H9 (cell line): ENCODE measurements around the gene TATDN2. TPM values are rescaled to one million over a fixed set of nuclear protein-coding genes. Genes with fewer than 3 reads are reported as not detected.

Experiments
- DNase-seq: peaks from one replicate; pipeline ENCODE4 v3.0.0-alpha.2; 2017
- H2AFZ ChIP-seq: one replicate; pipeline ENCODE4 v1.6.1; 2013; ENCODE audit warnings: mild to moderate bottlenecking, low read length, control low read depth, moderate library complexity
- H2AK5ac ChIP-seq: 2 replicates; pipeline ENCODE4 v1.6.1; 2013; ENCODE audit warnings: low read length, control low read depth, mixed read lengths; ENCODE audit not compliant: insufficient read length
- H2BK120ac ChIP-seq: one replicate; pipeline ENCODE4 v1.6.1; 2013; ENCODE audit warnings: low read depth, mild to moderate bottlenecking, low read length, control low read depth, inconsistent platforms; ENCODE audit not compliant: poor library complexity, severe bottlenecking
- H2BK12ac ChIP-seq: 2 replicates; pipeline ENCODE4 v1.6.1; 2013; ENCODE audit warnings: low read length, control low read depth, mixed read lengths, low read depth; ENCODE audit not compliant: insufficient read length
- H2BK15ac ChIP-seq: 2 replicates; pipeline ENCODE4 v1.6.1; 2013; ENCODE audit warnings: low read depth, low read length, control low read depth
- H2BK20ac ChIP-seq: one replicate; pipeline ENCODE4 v1.6.1; 2013; ENCODE audit warnings: low read depth, mild to moderate bottlenecking, low read length, control low read depth, inconsistent platforms; ENCODE audit not compliant: poor library complexity, severe bottlenecking
- H2BK5ac ChIP-seq: 2 replicates; pipeline ENCODE4 v1.6.1; 2013; ENCODE audit warnings: low read length, control low read depth, mixed read lengths; ENCODE audit not compliant: insufficient read length
- H3K14ac ChIP-seq: 2 replicates; pipeline ENCODE4 v1.6.1; 2013; ENCODE audit warnings: low read length, control low read depth; ENCODE audit not compliant: insufficient read depth
- H3K18ac ChIP-seq: 2 replicates; pipeline ENCODE4 v1.6.1; 2013; ENCODE audit warnings: low read depth, mild to moderate bottlenecking, mixed read lengths, low read length, control low read depth; ENCODE audit not compliant: insufficient read length
- H3K23ac ChIP-seq: 2 replicates; pipeline ENCODE4 v1.6.1; 2013; ENCODE audit warnings: low read length, control low read depth, mixed read lengths, low read depth; ENCODE audit not compliant: insufficient read length
- H3K23me2 ChIP-seq: 2 replicates; pipeline ENCODE4 v1.6.1; 2013; ENCODE audit warnings: low read depth, mild to moderate bottlenecking, mixed read lengths, low read length, control low read depth; ENCODE audit not compliant: insufficient read length, poor library complexity, severe bottlenecking
- H3K27ac ChIP-seq: 2 replicates; pipeline ENCODE4 v1.5.1; 2013; ENCODE audit warnings: low read length, control low read depth, mixed read lengths, low read depth; ENCODE audit not compliant: insufficient read length
- H3K27me3 ChIP-seq: 2 replicates; pipeline ENCODE4 v1.6.1; 2013; ENCODE audit warnings: low read length, control low read depth, inconsistent platforms; ENCODE audit not compliant: insufficient read depth
- H3K4ac ChIP-seq: 2 replicates; pipeline ENCODE4 v1.6.1; 2013; ENCODE audit warnings: low read depth, mild to moderate bottlenecking, control low read depth, inconsistent platforms, low read length, moderate library complexity
- H3K4me1 ChIP-seq: 2 replicates; pipeline ENCODE4 v1.6.1; 2013; ENCODE audit warnings: low read length, control low read depth, inconsistent platforms; ENCODE audit not compliant: insufficient read depth
- H3K4me2 ChIP-seq: 2 replicates; pipeline ENCODE4 v1.6.1; 2013; ENCODE audit warnings: low read length, control low read depth, mixed read lengths; ENCODE audit not compliant: insufficient read length, insufficient read depth
- H3K56ac ChIP-seq: 2 replicates; pipeline ENCODE4 v1.6.1; 2013; ENCODE audit warnings: low read depth, mild to moderate bottlenecking, mixed read lengths, low read length, control low read depth; ENCODE audit not compliant: insufficient read length
- H3K79me1 ChIP-seq: 2 replicates; pipeline ENCODE4 v1.6.1; 2013; ENCODE audit warnings: low read depth, mild to moderate bottlenecking, moderate library complexity, low read length, control low read depth, inconsistent platforms; ENCODE audit not compliant: insufficient read depth, poor library complexity, severe bottlenecking
- H3K79me2 ChIP-seq: 2 replicates; pipeline ENCODE4 v1.6.1; 2013; ENCODE audit warnings: low read length, control low read depth, inconsistent platforms; ENCODE audit not compliant: insufficient read depth
- H3K9ac ChIP-seq: 2 replicates; pipeline ENCODE4 v1.6.1; 2013; ENCODE audit warnings: low read length, control low read depth, mixed read lengths; ENCODE audit not compliant: insufficient read length; ENCODE audit errors: extremely low read depth
- H3K9me3 ChIP-seq: one replicate; pipeline ENCODE4 v1.6.1; 2013; ENCODE audit warnings: low read depth, low read length, inconsistent platforms; ENCODE audit not compliant: control insufficient read depth
- H3T11ph ChIP-seq: one replicate; pipeline ENCODE4 v1.6.1; 2013; ENCODE audit warnings: mild to moderate bottlenecking, low read length, control low read depth, inconsistent platforms
- H4K20me1 ChIP-seq: one replicate; pipeline ENCODE4 v1.6.1; 2013; ENCODE audit not compliant: control insufficient read depth, insufficient read length, insufficient read depth
- H4K5ac ChIP-seq: 2 replicates; pipeline ENCODE4 v1.6.1; 2013; ENCODE audit warnings: low read depth, mild to moderate bottlenecking, mixed read lengths, low read length, control low read depth; ENCODE audit not compliant: insufficient read length
- H4K8ac ChIP-seq: replicated peaks from 2 replicates; pipeline ENCODE4 v1.6.1; 2013; ENCODE audit warnings: low read length, control low read depth, mixed read lengths, low read depth; ENCODE audit not compliant: insufficient read length
- H4K91ac ChIP-seq: 2 replicates; pipeline ENCODE4 v1.6.1; 2013; ENCODE audit warnings: low read depth, mild to moderate bottlenecking, moderate library complexity, mixed read lengths, low read length, control low read depth; ENCODE audit not compliant: insufficient read length
- H3K27ac Mint-ChIP-seq, 3 experiments: 2 replicates in 2 of 3; 3 replicates in 1 of 3; pipeline ENCODE4 v1.8.0; 2020 to 2021; ENCODE audit warnings: mixed read lengths in 3 of 3, mild to moderate bottlenecking in 1 of 3, moderate library complexity in 1 of 3
- H3K27me3 Mint-ChIP-seq: 2 replicates; pipeline ENCODE4 v1.8.0; 2021; ENCODE audit warnings: low read depth, mild to moderate bottlenecking, moderate library complexity, mixed read lengths
- H3K36me3 Mint-ChIP-seq, 3 experiments: 2 replicates in 2 of 3; 3 replicates in 1 of 3; pipeline ENCODE4 v1.8.0; 2020 to 2021; ENCODE audit warnings: low read depth in 3 of 3, mixed read lengths in 3 of 3; ENCODE audit not compliant: insufficient read depth in 1 of 3
- H3K4me1 Mint-ChIP-seq, 2 experiments: 2 replicates each; pipeline ENCODE4 v1.8.0; 2020; ENCODE audit warnings: mixed read lengths in 2 of 2
- H3K4me3 Mint-ChIP-seq, 2 experiments: 2 replicates in 1 of 2; 3 replicates in 1 of 2; pipeline ENCODE4 v1.8.0; 2020 to 2021; ENCODE audit warnings: mild to moderate bottlenecking in 2 of 2, mixed read lengths in 2 of 2, moderate library complexity in 1 of 2
- H3K9me3 Mint-ChIP-seq, 2 experiments: 2 replicates in 1 of 2; 3 replicates in 1 of 2; pipeline ENCODE4 v1.8.0; 2020; ENCODE audit warnings: mild to moderate bottlenecking in 2 of 2, mixed read lengths in 2 of 2, moderate library complexity in 1 of 2
- CTCF ChIP-seq: fragments of 200-600 bp; sonication (generic); conservative IDR thresholded peaks from 3 replicates; pipeline ENCODE4 v1.8.0; 2021; ENCODE audit warnings: antibody characterized with exemption, mild to moderate bottlenecking
- WGBS: extraction: QIAGEN DNeasy Blood & Tissue Kit; methylation state at CpG from one replicate; pipeline ENCODE4 v1.1.7; 2013; ENCODE audit warnings: missing lambda C conversion rate, low lambda C conversion rate, mixed read lengths; ENCODE audit not compliant: insufficient read length; ENCODE audit errors: extremely low coverage; 5-methylcytosine and 5-hydroxymethylcytosine counted together
- total RNA-seq: library from RNA; stranded (reverse); gene quantifications from 2 replicates; pipeline ENCODE4 v1.2.1, GENCODE V29; 2021

TATDN2 gene
- total RNA-seq, 1 experiment from 2014 or later = 34.4 TPM

- Histone ChIP-seq H3K9ac (no peak overlapping the region), H2AK5ac (no peak overlapping the region), H4K5ac (no peak overlapping the region), H3K4me2 (no peak overlapping the region), H4K91ac (no peak overlapping the region), H3K27me3 (no peaks in the 10 kb centered on the region), H3K9me3 (no peaks in the 10 kb centered on the region), H3T11ph (no peak overlapping the region), H3K4me1 (peaks cover 2% of the 10 kb centered on the region; the same call in 1 of the 2 replicates), H2BK15ac (no peak overlapping the region), H2BK120ac (no peak overlapping the region), H3K23me2 (no peaks in the 10 kb centered on the region), H3K4ac (no peak overlapping the region), H2BK12ac (no peak overlapping the region), H3K79me1 (no peaks in the 10 kb centered on the region), H3K23ac (no peak overlapping the region), H4K20me1 (peaks cover 4% of the 10 kb centered on the region), H4K8ac (no peak overlapping the region), H2BK20ac (no peak overlapping the region), H2AFZ (no peak overlapping the region), H3K18ac (no peak overlapping the region), H3K27ac (no peak overlapping the region), H3K79me2 (peaks cover 9% of the 10 kb centered on the region; the same call in 1 of the 2 replicates), H2BK5ac (no peak overlapping the region), H3K14ac (no peak overlapping the region), H3K56ac (no peak overlapping the region)
- no peak for DNase-seq
- Mint-ChIP-seq H3K4me3 (no peak overlapping the region), H3K27me3 (no peaks in the 10 kb centered on the region), H3K4me1 (peaks cover 3 to 6% of the 10 kb centered on the region in 2 experiments), H3K27ac (no peak overlapping the region; a peak in 1 of 7 replicates), H3K36me3 (peaks cover 49 to 81% (median 66%) of the 10 kb centered on the region in 3 experiments), H3K9me3 (no peaks in the 10 kb centered on the region)
- no peak for TF ChIP-seq CTCF
- WGBS = no CpG with 5 or more reads among the region's 7 CpGs
These were observed 7.6 kb downstream of the TATDN2 start for GRCh38 chr3:10255835-10256234.
